Activated CD8-positive, alpha-beta memory T cell treated with anti-CD3 and anti-CD28 coated beads, Interleukin-2, amount 10 ng/mL, durations not matched to agents 7 days and 5 days (primary cell): Measurements from ENCODE around the gene GCNT2. TPM values are rescaled to one million over a fixed set of nuclear protein-coding genes. Genes with fewer than 3 reads are reported as not detected.

Experiments
- ATAC-seq: fragments of 150-1000 bp; cut with Tn5 transposase; one replicate; pipeline ENCODE4 v1.10.0; 2021; ENCODE audit warnings: moderate library complexity
- CTCF ChIA-PET: fragments of 350-600 bp; sonication (Branson Sonifier 250); formaldehyde crosslinking; loops from one replicate; lab custom pipeline; 2021; ENCODE audit warnings: antibody characterized with exemption; lab: Charles Lee
- DNase-seq: peaks from one replicate; pipeline ENCODE4 v3.0.0-alpha.2; 2020
- H3K27ac Mint-ChIP-seq: one replicate; pipeline ENCODE4 v1.8.0; 2021; ENCODE audit warnings: mild to moderate bottlenecking, mixed read lengths
- H3K27me3 Mint-ChIP-seq: one replicate; pipeline ENCODE4 v1.8.0; 2021; ENCODE audit warnings: mixed read lengths
- H3K36me3 Mint-ChIP-seq: one replicate; pipeline ENCODE4 v1.8.0; 2021; ENCODE audit warnings: mild to moderate bottlenecking, mixed read lengths
- H3K4me1 Mint-ChIP-seq: one replicate; pipeline ENCODE4 v1.8.0; 2021; ENCODE audit warnings: mixed read lengths
- H3K4me3 Mint-ChIP-seq: one replicate; pipeline ENCODE4 v1.8.0; 2021; ENCODE audit warnings: mild to moderate bottlenecking, moderate library complexity, mixed read lengths
- H3K9me3 Mint-ChIP-seq: one replicate; pipeline ENCODE4 v1.8.0; 2022; ENCODE audit warnings: low read depth, mixed read lengths
- total RNA-seq, 2 experiments: library from RNA; stranded (reverse); gene quantifications; one replicate each; pipeline ENCODE4 v1.2.3, GENCODE V29; 2021

GCNT2 gene
- total RNA-seq, 2 experiments from 2014 or later = 2.2 to 4.3 TPM

DNA sequence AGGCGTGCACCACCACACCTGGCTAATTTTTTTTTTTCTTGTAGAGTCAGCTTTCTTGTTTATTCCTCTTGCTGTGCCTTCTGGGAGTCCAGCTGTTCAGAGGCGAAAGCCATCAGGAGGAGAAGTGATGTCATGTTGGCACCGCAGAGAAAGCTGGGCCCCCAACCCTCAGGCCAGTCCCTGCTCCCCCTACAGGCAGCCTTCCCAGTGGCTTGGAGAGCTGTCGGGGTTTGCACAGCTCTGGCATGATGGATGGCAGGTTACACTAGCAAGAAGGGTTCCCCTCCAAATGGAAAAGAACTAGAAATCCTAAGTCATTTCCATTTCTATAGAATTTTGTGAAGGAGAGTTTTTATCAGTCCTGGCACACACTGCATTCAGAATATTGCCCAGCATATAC lies 100.7 kb downstream of the GCNT2 start:
- CTCF ChIA-PET = no interaction called here
- H3K4me3 Mint-ChIP-seq = no peak overlapping the region
- no peak for DNase-seq

DNA sequence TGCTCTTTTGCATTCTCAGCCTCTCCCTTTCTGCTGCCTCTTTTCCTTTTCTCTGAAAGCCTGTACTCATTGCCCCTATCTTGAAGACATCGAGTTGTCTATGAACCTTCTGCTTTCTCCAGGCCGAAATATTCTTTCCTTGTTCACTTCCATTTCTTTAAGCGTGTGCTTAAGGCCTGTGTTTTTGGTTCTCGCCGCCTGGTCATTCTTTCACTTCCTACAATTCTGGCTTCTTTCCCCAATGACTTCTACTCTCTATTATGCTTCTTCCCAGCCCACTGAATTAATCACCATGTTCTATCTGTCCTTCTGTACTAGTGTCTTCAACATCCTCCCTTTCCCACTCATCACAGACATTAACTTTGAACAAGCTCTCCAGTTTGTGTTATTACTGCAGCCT lies 103.7 kb downstream of the GCNT2 start:
- peaks cover 24% of the 10 kb centered on the region for H3K36me3 Mint-ChIP-seq
- no peak for ATAC-seq
- DNase-seq = no peak
- no peak overlapping the region for H3K4me3 Mint-ChIP-seq
- no peak overlapping the region for H3K27ac Mint-ChIP-seq
- H3K27me3 Mint-ChIP-seq = no peaks in the 10 kb centered on the region
- no peaks in the 10 kb centered on the region for H3K4me1 Mint-ChIP-seq
- H3K9me3 Mint-ChIP-seq = peaks cover 2% of the 10 kb centered on the region
- CTCF ChIA-PET = no interaction called here

More for the DNA sequence above, 100.7 kb downstream of the GCNT2 start:
- Mint-ChIP-seq H3K27ac (no peak overlapping the region), H3K27me3 (no peaks in the 10 kb centered on the region), H3K4me1 (no peaks in the 10 kb centered on the region), H3K9me3 (peaks cover 2% of the 10 kb centered on the region), H3K36me3 (peaks cover 24% of the 10 kb centered on the region)
- no peak for ATAC-seq

DNA sequence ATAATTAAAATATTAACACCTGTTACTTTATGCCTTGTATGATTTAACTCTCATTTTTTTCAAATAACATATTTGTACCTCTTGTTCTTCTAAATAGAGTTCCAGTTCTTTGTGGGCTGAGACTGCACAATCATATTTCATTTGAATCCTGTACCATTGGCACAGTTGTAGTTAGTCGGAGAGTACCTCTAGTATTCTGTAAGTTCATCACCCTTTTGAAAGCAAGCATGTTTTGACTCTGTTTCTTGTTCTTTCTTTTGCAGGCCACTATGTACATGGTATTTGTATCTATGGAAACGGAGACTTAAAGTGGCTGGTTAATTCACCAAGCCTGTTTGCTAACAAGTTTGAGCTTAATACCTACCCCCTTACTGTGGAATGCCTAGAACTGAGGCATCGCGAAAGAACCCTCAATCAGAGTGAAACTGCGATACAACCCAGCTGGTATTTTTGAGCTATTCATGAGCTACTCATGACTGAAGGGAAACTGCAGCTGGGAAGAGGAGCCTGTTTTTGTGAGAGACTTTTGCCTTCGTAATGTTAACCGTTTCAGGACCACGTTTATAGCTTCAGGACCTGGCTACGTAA lies 105.1 kb downstream of the GCNT2 start:
- no peak overlapping the region for H3K27ac Mint-ChIP-seq

DNA sequence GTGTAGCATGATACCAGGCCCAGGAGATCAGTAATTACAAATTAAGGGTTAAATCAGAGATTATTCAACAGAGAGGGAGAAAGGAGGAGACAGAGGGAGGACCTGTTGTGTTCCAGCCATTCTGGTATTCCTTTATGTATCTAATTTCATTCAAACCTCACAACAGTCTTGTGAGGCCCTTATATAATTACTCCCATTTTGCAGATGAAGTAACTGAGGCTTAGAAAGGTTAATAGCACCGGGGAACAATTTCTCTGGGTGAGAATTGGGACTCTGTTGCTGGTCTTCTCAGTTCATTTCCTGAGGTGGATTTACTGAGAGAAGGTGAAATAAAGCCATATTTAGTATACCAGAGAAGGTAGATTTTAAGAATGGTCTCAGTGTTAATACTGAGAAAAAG lies 106.6 kb downstream of the GCNT2 start:
- H3K9me3 Mint-ChIP-seq = peaks cover 2% of the 10 kb centered on the region
- H3K27ac Mint-ChIP-seq = no peak overlapping the region
- peaks cover 18% of the 10 kb centered on the region for H3K36me3 Mint-ChIP-seq
- DNase-seq (no peak), ATAC-seq (no peak)
- CTCF ChIA-PET = no interaction called here
- peaks cover under 1% of the 10 kb centered on the region for H3K4me1 Mint-ChIP-seq
- H3K4me3 Mint-ChIP-seq = no peak overlapping the region
- H3K27me3 Mint-ChIP-seq = no peaks in the 10 kb centered on the region

More for the DNA sequence above, 105.1 kb downstream of the GCNT2 start:
- DNase-seq (no peak), ATAC-seq (no peak)
- no peaks in the 10 kb centered on the region for H3K27me3 Mint-ChIP-seq
- H3K4me3 Mint-ChIP-seq = no peak overlapping the region
- H3K36me3 Mint-ChIP-seq = peaks cover 24% of the 10 kb centered on the region
- H3K9me3 Mint-ChIP-seq = peaks cover 2% of the 10 kb centered on the region
- no peaks in the 10 kb centered on the region for H3K4me1 Mint-ChIP-seq
- CTCF ChIA-PET = no interaction called here

DNA sequence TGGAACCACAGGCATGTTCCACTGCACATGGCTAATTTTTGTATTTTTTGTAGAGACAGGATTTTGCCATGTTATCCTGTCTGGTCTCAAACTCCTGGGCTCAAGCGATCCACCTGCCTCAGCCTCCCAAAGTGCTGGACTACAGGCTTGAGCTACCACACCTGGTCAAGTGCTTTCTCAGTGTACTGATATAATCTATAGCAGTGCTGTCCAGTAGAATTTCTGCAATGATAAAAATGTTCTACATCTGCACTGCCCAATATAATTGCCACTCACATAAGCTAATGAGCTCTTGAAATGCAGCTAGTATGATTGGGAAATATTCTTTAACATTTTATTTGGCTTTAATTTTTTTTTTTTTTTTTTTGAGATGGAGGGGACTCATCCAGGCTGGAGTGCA lies 109.0 kb downstream of the GCNT2 start:
- ATAC-seq (no peak), DNase-seq (no peak)
- CTCF ChIA-PET = interaction anchor here (0.6 kb wide), 1 partner anchor 19 kb away, joined by 3 read pairs; no protein-coding TSS in a partner anchor
- no peaks in the 10 kb centered on the region for H3K27me3 Mint-ChIP-seq
- no peak overlapping the region for H3K4me3 Mint-ChIP-seq
- no peaks in the 10 kb centered on the region for H3K9me3 Mint-ChIP-seq
- H3K36me3 Mint-ChIP-seq = peaks cover 2% of the 10 kb centered on the region
- peaks cover 14% of the 10 kb centered on the region for H3K4me1 Mint-ChIP-seq
- H3K27ac Mint-ChIP-seq = no peak overlapping the region

DNA sequence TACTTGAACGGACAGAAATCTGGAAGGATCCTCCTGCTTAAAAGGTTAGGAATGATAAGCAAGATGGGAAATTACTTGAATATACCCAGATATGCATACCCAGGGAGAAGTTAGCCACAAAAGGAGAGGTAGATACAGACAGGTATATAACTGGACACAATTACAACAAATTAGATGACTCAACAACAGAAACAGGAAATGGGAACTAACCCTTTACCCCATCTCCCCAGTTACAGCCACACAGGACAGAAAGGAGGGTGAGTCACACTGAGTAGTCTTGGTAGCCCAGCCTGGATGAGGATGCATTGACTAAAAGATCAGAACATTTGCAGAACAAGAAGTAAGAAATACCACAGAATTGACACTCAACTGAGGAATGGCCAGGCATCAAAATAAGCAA lies 112.1 kb downstream of the GCNT2 start:
- ATAC-seq = peak; percentile 86
- H3K9me3 Mint-ChIP-seq = no peaks in the 10 kb centered on the region
- no peak overlapping the region for H3K4me3 Mint-ChIP-seq
- H3K27me3 Mint-ChIP-seq = peaks cover 2% of the 10 kb centered on the region
- H3K4me1 Mint-ChIP-seq = peaks cover 14% of the 10 kb centered on the region
- H3K27ac Mint-ChIP-seq = no peak overlapping the region
- DNase-seq = peak; percentile 48
- CTCF ChIA-PET = no interaction called here
- no peaks in the 10 kb centered on the region for H3K36me3 Mint-ChIP-seq

DNA sequence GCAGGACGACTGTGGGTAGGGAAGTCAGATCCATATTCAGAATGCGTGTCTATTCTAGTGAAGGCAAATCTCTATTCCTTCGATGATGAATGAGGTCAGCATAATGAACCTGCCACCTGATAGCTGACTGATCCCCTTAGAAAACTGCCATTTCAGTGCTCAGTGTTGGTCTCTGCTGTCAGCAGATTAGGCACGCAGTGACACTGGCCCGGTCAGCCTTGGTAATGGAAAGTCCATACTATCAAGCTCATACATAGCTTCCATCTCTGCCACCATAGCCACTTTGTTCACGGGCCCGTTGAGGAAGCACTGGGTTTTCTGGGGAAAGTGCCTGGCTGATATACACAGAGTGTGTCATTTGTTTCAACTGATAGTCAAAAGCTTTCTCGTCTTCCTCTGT lies 119.3 kb downstream of the GCNT2 start:
- H3K9me3 Mint-ChIP-seq = no peaks in the 10 kb centered on the region
- peaks cover 10% of the 10 kb centered on the region for H3K4me1 Mint-ChIP-seq
- ATAC-seq = no peak
- H3K36me3 Mint-ChIP-seq = peaks cover 1% of the 10 kb centered on the region
- CTCF ChIA-PET = no interaction called here
- DNase-seq = no peak
- H3K4me3 Mint-ChIP-seq = no peak overlapping the region
- H3K27me3 Mint-ChIP-seq = peaks cover 23% of the 10 kb centered on the region
- H3K27ac Mint-ChIP-seq = no peak overlapping the region

DNA sequence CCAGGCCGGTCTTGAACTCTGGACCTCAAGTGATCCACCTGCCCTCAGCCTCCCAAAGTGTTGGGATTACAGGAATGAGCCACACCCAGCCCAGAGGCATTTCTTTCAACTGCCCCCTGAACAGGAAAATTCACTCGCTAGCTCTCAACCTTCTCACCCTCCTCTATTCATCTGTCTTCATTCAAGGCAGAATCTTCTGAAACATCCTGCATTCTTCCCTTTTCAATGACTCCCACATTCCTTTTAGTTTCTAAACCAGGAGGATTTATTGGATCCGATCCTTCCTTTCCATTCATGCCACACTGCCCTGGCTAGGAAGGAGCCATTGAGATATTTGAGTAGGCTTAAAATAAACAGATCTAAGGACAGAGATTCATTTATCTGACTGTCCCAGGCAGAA lies 120.4 kb downstream of the GCNT2 start:
- Mint-ChIP-seq H3K36me3 (peaks cover 1% of the 10 kb centered on the region), H3K4me3 (no peak overlapping the region), H3K27me3 (peaks cover 23% of the 10 kb centered on the region), H3K9me3 (no peaks in the 10 kb centered on the region), H3K4me1 (peaks cover 10% of the 10 kb centered on the region), H3K27ac (no peak overlapping the region)
- DNase-seq = no peak
- CTCF ChIA-PET = no interaction called here
- ATAC-seq = no peak

DNA sequence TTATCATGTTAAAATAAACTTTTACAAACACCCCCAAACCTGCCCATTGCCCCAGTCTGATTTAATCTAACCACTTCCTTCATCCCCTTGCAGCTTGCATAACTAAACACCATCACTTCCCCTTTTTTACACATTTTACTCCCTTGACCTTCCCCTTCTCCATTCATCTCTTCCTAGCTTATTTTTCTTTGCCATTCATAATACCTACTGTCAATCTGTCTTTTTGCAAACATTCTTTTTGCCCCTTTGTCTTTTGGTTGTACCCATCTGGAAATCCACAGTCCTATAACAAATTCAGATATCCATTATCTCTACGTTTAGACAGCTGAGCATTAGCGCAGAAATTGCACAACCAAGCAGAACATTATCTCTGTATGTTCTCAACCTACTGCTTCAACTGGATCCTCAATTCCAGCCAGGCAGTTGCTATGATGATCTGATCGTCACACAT lies 122.1 kb downstream of the GCNT2 start:
- H3K4me3 Mint-ChIP-seq = no peak overlapping the region
- ATAC-seq (no peak), DNase-seq (no peak)
- H3K36me3 Mint-ChIP-seq = peaks cover 1% of the 10 kb centered on the region
- H3K4me1 Mint-ChIP-seq = peaks cover 10% of the 10 kb centered on the region
- H3K27me3 Mint-ChIP-seq = peaks cover 21% of the 10 kb centered on the region
- H3K27ac Mint-ChIP-seq = no peak overlapping the region
- CTCF ChIA-PET = no interaction called here
- H3K9me3 Mint-ChIP-seq = no peaks in the 10 kb centered on the region

DNA sequence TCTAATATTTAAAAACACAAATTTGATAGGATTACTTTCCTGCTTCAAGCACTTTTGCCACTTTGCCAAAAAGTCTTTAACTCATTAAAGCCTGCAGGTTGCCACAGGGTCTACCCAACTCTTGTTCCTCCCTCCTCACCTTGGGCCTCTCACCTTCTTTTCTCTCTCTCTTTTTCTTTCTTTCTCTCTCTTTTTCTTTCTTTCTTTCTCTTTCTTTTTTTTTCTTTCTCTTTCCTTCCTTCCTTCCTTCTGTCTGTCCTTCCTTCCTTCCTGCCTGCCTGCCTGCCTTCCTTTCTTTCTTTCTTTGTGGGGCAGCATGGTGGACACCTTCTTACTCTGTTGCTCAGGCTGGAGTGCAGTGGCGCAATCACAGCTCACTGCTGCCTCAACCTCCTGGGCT lies 123.1 kb downstream of the GCNT2 start:
- H3K36me3 Mint-ChIP-seq = peaks cover 1% of the 10 kb centered on the region
- DNase-seq = no peak
- peaks cover 21% of the 10 kb centered on the region for H3K27me3 Mint-ChIP-seq
- ATAC-seq = no peak
- no peak overlapping the region for H3K27ac Mint-ChIP-seq
- H3K4me1 Mint-ChIP-seq = peaks cover 10% of the 10 kb centered on the region
- no peak overlapping the region for H3K4me3 Mint-ChIP-seq
- CTCF ChIA-PET = no interaction called here
- H3K9me3 Mint-ChIP-seq = no peaks in the 10 kb centered on the region

DNA sequence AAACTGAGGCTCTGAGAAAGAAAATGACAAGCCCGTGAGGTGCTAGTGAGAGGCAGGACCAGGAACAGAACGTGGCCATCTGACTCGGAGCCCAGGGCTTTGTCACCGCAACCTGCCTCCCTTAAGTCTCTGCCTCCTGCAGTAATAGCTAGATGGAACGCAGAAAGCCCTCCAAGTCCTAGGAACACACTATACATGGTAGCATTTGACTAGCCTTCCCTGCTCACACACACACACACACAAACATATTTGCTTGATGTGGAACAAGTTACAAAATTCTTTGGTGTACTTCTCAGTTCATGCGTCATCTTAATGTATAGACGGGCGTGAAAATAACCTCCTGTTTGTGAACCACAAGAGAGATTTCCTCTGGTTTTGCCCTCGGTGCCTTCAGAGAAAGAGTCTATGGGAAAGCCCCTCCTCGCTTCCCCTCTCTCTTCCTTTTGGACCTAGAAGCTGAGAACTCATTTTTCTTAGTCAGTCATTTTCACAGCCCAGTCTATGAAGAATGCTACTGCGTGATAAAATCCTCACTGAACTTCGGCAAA lies 134.4 kb downstream of the GCNT2 start:
- H3K9me3 Mint-ChIP-seq = no peaks in the 10 kb centered on the region
- no peak overlapping the region for H3K27ac Mint-ChIP-seq
- peaks cover 4% of the 10 kb centered on the region for H3K36me3 Mint-ChIP-seq
- H3K27me3 Mint-ChIP-seq = peaks cover 32% of the 10 kb centered on the region
- H3K4me3 Mint-ChIP-seq = peak overlapping the region; percentile 0
- peak; percentile 72 for ATAC-seq
- DNase-seq = peak; percentile 44
- CTCF ChIA-PET = no interaction called here
- peaks cover 14% of the 10 kb centered on the region for H3K4me1 Mint-ChIP-seq

DNA sequence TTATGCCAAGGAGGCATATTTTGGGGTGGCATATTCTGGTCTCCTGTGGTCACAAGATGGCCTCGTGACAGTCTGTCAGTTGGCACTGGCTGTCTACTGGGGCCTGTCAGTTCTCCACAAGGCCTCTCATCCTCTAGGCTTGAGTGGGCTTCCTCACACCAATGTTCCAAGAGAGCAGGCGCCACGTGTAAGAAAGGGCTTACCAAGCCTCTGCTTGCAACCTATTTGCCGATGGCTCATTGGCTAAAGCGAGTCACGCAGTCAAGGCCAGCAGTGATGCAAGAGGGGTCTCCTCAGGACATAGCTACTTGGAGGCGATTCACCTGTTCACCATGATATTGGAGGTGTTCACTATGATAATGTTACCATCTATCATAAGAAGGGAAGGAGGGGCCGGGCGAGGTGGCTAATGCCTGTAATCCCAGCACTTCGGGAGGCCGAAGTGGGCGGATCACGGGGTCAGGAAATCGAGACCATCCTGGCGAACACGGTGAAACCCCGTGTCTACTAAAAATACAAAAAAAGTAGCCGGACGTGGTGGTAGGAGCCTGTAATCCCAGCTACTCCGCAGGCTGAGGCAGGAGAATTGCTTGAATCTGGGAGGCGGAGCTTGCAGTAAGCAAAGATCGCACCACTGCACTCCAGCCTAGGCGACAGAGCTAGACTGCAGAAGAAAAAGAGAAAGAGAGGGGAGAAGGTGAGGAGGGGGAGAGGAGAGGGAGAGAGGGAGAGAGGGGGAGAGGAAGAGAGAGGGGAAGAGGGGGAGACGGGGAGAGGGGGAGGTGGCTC lies 138.0 kb downstream of the GCNT2 start:
- Mint-ChIP-seq H3K27me3 (peaks cover 22% of the 10 kb centered on the region), H3K4me1 (peaks cover 14% of the 10 kb centered on the region), H3K4me3 (peak overlapping the region; percentile 53), H3K9me3 (no peaks in the 10 kb centered on the region), H3K36me3 (no peaks in the 10 kb centered on the region), H3K27ac (no peak overlapping the region)
- DNase-seq (no peak), ATAC-seq (peak; percentile 13)
- CTCF ChIA-PET = no interaction called here

DNA sequence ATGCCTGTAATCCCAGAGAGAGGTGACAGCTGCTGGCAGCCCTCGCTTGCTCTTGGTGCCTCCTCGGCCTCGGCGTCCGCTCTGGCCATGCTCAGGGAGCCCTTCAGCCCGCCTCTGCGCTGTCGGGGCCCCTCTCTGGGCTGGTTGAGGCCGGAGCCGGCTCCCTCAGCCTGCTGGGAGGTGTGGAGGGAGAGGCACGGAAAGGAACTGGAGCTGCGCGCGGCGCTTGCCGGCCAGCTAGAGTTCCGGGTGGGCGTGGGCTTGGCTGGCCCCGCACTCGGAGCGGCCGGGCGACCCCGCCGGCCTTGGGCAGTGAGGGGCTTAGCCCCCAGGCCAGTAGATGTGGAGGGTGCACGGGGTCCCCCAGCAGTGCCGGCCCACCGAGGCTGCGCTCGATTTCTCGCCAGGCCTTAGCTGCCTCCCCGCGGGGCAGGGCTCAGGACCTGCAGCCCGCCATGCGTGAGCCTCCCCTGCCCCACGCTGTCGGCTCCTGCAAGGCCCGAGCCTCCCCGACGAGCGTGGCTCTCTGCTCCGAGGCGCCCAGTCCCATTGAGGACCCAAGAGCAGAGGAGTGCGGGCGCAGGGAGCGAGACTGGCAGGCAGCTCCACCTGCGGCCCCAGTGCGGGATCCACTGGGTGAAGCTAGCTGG lies 138.7 kb downstream of the GCNT2 start:
- DNase-seq = no peak
- peak; percentile 58 for ATAC-seq
- CTCF ChIA-PET = interaction anchor here (0.6 kb wide), 1 partner anchor 99 kb away, joined by 4 read pairs; no protein-coding TSS in a partner anchor

More for the DNA sequence above, 138.7 kb downstream of the GCNT2 start:
- no peaks in the 10 kb centered on the region for H3K9me3 Mint-ChIP-seq
- H3K27ac Mint-ChIP-seq = no peak overlapping the region
- H3K4me1 Mint-ChIP-seq = peaks cover 14% of the 10 kb centered on the region
- H3K4me3 Mint-ChIP-seq = peak overlapping the region; percentile 59
- peaks cover 25% of the 10 kb centered on the region for H3K27me3 Mint-ChIP-seq
- H3K36me3 Mint-ChIP-seq = no peaks in the 10 kb centered on the region
